HL-60 (cell line): Measurements from ENCODE around the gene RSPH3.

Experiments used
- DNase-seq, 2 experiments: peaks; one replicate each; pipeline ENCODE4 v3.0.0-alpha.2; 2010 to 2020; ENCODE audit warnings: low read depth in 1 of 2, low spot score in 1 of 2
- H3K27ac ChIP-seq: fragments of 250-450 bp; sonication (Bioruptor Pico); replicated peaks from 2 replicates; pipeline ENCODE4 v1.5.1; 2020; ENCODE audit warnings: mild to moderate bottlenecking, moderate library complexity
- H3K27me3 ChIP-seq: fragments of 250-450 bp; sonication (Bioruptor Pico); 2 replicates; pipeline ENCODE4 v1.5.1; 2021; ENCODE audit warnings: mild to moderate bottlenecking, moderate library complexity; ENCODE audit not compliant: insufficient read depth, poor library complexity, severe bottlenecking
- H3K4me3 ChIP-seq: replicated peaks from 2 replicates; pipeline ENCODE4 v1.5.1; 2011; ENCODE audit warnings: mild to moderate bottlenecking, control low read depth, low read length; ENCODE audit not compliant: insufficient read depth
- GABPA ChIP-seq: IDR thresholded peaks from 2 replicates; pipeline ENCODE4 v1.6.1; 2012; ENCODE audit warnings: low read depth
- POLR2AphosphoS5 ChIP-seq: IDR thresholded peaks from 2 replicates; pipeline ENCODE4 v1.6.1; 2012; ENCODE audit warnings: low read depth
- SPI1 ChIP-seq: IDR thresholded peaks from 2 replicates; pipeline ENCODE4 v1.6.1; 2012; ENCODE audit warnings: low read depth, mild to moderate bottlenecking, borderline replicate concordance
- long read RNA-seq: library from polyadenylated mRNA; unstranded; transcript quantifications from one replicate; pipeline ENCODE4 v2.0.0, GENCODE V29; 2020
- TF ChIP-seq, protein P1 (sequence below): IDR thresholded peaks from 2 replicates; pipeline ENCODE4 v1.6.1; 2012; ENCODE audit warnings: low read depth; ENCODE audit not compliant: insufficient replicate concordance
- TF ChIP-seq, protein P2 (sequence below): IDR thresholded peaks from one replicate; pipeline ENCODE4 v1.5.1; 2011; ENCODE audit warnings: low read length, control low read depth, inconsistent platforms; ENCODE audit not compliant: insufficient read depth

The RSPH3 gene, protein sequence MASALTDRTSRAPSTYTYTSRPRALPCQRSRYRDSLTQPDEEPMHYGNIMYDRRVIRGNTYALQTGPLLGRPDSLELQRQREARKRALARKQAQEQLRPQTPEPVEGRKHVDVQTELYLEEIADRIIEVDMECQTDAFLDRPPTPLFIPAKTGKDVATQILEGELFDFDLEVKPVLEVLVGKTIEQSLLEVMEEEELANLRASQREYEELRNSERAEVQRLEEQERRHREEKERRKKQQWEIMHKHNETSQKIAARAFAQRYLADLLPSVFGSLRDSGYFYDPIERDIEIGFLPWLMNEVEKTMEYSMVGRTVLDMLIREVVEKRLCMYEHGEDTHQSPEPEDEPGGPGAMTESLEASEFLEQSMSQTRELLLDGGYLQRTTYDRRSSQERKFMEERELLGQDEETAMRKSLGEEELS
- long read RNA-seq, full-length matches to known transcripts: 18 of 21 reads
- long read RNA-seq, partial matches to known transcripts: 1 of 21 reads
- long read RNA-seq, other reads (novel, unspliced or antisense): 2 of 21 reads

DNA sequence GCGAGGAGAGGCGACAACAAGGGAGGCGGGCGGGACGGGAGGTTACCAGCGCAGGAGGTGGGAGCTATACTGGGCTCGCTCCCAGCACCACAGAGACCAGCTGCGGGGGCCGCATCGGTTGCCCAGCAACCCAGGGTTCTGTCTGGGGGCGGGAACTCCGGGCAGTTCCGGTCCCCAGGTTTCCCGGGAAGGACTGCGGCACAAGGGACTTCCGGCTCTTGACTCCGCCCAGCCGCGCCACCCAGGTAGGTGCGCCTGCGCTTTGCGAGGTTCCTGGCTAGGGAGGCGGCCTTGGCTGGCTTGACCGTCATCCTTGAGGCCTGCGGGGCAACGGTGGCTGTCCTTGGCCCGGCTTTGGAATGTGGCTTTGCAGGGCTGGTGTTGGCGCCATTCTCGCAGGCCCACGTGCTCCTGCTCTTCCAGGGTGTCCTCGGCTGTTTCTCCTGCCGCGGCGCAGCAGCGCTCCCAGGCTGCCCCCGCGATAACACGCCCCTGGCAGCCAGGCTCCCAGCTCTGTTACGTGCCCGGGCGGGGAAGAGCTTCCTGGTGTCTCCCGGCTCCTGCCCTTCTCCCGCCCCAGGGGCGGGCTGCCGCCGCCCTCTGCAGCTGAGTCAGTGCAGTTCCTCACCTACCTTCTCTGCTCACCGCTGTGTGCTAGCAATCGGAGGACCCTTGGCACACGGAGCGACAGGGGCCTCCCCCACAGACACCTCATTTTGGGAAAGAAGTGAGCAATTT lies at the start of gene RSPH3:
RSPH3 (minus strand) TSS at position 537 of the 738 bp plus-strand sequence. CDS start 652 bp downstream, outside the sequence.
- Histone ChIP-seq H3K4me3 (peak within 1 kb of the TSS; percentile 98), H3K27me3 (no peaks in the 10 kb centered on the region), H3K27ac (peak within 1 kb of the TSS; percentile 88)
- DNase-seq: peak; percentile 90 to 95
- TF ChIP-seq SPI1 (peak; percentile 31; the same call in 1 of the 2 replicates), POLR2AphosphoS5 (peak; percentile 94), GABPA (peak; percentile 98)
- TF ChIP-seq, protein P1, sequence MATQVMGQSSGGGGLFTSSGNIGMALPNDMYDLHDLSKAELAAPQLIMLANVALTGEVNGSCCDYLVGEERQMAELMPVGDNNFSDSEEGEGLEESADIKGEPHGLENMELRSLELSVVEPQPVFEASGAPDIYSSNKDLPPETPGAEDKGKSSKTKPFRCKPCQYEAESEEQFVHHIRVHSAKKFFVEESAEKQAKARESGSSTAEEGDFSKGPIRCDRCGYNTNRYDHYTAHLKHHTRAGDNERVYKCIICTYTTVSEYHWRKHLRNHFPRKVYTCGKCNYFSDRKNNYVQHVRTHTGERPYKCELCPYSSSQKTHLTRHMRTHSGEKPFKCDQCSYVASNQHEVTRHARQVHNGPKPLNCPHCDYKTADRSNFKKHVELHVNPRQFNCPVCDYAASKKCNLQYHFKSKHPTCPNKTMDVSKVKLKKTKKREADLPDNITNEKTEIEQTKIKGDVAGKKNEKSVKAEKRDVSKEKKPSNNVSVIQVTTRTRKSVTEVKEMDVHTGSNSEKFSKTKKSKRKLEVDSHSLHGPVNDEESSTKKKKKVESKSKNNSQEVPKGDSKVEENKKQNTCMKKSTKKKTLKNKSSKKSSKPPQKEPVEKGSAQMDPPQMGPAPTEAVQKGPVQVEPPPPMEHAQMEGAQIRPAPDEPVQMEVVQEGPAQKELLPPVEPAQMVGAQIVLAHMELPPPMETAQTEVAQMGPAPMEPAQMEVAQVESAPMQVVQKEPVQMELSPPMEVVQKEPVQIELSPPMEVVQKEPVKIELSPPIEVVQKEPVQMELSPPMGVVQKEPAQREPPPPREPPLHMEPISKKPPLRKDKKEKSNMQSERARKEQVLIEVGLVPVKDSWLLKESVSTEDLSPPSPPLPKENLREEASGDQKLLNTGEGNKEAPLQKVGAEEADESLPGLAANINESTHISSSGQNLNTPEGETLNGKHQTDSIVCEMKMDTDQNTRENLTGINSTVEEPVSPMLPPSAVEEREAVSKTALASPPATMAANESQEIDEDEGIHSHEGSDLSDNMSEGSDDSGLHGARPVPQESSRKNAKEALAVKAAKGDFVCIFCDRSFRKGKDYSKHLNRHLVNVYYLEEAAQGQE: peak; percentile 54
- TF ChIP-seq, protein P2, sequence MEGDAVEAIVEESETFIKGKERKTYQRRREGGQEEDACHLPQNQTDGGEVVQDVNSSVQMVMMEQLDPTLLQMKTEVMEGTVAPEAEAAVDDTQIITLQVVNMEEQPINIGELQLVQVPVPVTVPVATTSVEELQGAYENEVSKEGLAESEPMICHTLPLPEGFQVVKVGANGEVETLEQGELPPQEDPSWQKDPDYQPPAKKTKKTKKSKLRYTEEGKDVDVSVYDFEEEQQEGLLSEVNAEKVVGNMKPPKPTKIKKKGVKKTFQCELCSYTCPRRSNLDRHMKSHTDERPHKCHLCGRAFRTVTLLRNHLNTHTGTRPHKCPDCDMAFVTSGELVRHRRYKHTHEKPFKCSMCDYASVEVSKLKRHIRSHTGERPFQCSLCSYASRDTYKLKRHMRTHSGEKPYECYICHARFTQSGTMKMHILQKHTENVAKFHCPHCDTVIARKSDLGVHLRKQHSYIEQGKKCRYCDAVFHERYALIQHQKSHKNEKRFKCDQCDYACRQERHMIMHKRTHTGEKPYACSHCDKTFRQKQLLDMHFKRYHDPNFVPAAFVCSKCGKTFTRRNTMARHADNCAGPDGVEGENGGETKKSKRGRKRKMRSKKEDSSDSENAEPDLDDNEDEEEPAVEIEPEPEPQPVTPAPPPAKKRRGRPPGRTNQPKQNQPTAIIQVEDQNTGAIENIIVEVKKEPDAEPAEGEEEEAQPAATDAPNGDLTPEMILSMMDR: no peak

DNA sequence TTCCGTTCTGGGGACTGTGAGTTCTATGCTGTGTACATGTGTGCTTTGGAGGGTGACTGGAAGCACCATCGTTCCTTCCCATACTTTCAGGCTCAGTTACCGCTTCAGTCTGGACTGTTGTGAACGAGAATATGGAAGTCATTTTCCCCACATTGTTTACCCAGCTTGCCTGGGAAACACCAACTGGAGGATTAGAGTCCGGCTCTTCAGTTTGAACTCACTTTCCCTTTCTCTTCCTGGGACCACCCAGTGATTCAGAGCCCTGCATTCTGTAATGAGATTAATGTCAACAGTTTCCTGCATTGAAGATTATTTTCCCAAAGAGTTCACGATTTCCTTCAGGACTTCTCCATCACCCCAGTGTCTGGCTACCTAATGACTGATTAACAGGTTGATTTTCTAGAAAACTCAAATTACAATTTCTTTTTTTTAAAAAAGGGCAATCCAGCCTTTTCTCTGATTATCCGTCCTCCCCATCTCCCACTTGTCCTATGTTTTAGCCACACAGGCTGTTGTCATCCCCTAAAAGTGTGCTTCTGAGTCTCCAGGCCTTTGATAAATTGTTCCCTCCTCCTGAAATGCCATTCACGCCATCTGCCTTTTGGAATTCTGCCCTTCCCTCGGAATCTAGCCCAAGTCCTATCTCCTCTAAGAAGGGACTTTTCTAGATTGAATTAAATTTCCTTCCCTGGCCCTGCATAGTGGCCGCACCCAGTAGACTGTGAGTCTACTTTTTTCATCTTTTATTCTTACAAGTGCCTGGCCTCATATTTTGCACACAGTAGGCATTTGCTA lies 48.1 kb upstream of the RSPH3 start:
- TF ChIP-seq GABPA (no peak), POLR2AphosphoS5 (no peak), SPI1 (no peak)
- TF ChIP-seq, protein P2: no peak
- TF ChIP-seq, protein P1: no peak
- DNase-seq: no peak
- H3K4me3 ChIP-seq: no peak overlapping the region
- H3K27me3 ChIP-seq: no peaks in the 10 kb centered on the region
- H3K27ac ChIP-seq: no peak overlapping the region

DNA sequence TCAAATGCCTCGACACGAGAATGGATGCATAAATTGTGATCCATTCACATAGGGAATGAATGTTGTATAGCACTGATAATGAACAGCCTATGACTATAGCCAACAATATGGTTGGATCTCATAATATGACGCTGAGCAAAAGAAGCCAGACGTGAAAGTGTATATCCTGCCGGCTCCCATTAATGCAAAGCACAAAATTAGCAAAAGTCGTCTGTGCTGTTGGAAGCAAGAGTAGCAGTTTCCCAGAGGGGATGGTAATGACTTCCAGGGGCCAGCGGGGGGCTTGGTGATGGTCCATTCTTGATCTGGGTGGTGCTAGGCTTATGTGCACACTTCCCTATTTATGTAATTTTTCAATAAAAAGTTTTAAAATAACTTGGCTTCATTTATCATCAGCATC lies 45.8 kb upstream of the RSPH3 start:
- Histone ChIP-seq H3K4me3 (no peak overlapping the region), H3K27me3 (no peaks in the 10 kb centered on the region), H3K27ac (peak overlapping the region; percentile 85)
- no peak for TF ChIP-seq POLR2AphosphoS5
- TF ChIP-seq SPI1: peak; percentile 39
- DNase-seq: no peak
